GM18519 (cell line): ENCODE data around the gene MST1R.

Source experiments
- ATAC-seq: cut with Tn5 transposase; IDR thresholded peaks from one replicate; pipeline ENCODE4 v1.9.1; 2021; ENCODE audit warnings: mild to moderate bottlenecking, moderate library complexity; ENCODE audit not compliant: unreplicated experiment, low FRiP score

Gene MST1R

GRCh38 chr3:49841806-49842205 is 61.9 kb downstream of the MST1R start:
- no peak for ATAC-seq

- no peak for ATAC-seq
Observed at GRCh38 chr3:49841126-49841696, 62.5 kb downstream of the MST1R start.

- ATAC-seq: no peak
Observed at GRCh38 chr3:49840388-49840787, 63.3 kb downstream of the MST1R start.

GRCh38 chr3:49839193-49839809 is 64.4 kb downstream of the MST1R start:
- no peak for ATAC-seq
